HG03135 (cell line): ENCODE results near the gene EHD1.

Source experiments
- ATAC-seq: cut with Tn5 transposase; IDR thresholded peaks from one replicate; pipeline ENCODE4 v1.9.1; 2021; ENCODE audit warnings: mild to moderate bottlenecking, moderate library complexity; ENCODE audit not compliant: unreplicated experiment

EHD1 gene

GRCh38 chr11:64802370-64803157, 75.9 kb downstream of the EHD1 start:
- ATAC-seq: peak; percentile 18
